Measurements from ENCODE around the gene MYLK3. TPM values are rescaled to one million over a fixed set of nuclear protein-coding genes. Genes with fewer than 3 reads are reported as not detected.

MYLK3 gene
- total and polyA plus RNA-seq, 2 donors (not counting 3 experiments of a cell fraction or from before 2014, with no cell fraction given) = not detected

GRCh38 chr16:46706642-46707041 lies 41.5 kb downstream of the MYLK3 start:
- CTCF ChIA-PET = interaction anchor here (0.7 kb wide), 1 partner anchor 96 kb away, joined by 3 read pairs; no protein-coding TSS in a partner anchor

More at GRCh38 chr16:46706642-46707041, 41.5 kb downstream of the MYLK3 start:
- Histone ChIP-seq H3K36me3 (ENCODE audit: control insufficient read depth in 2 of 2, extremely low read depth in 1 of 2, insufficient read depth in 2 of 2, low read length in 2 of 2) (no peaks in the 10 kb centered on the region), H3K4me1 (ENCODE audit: control insufficient read depth, extremely low read depth, insufficient read depth, low read length) (no peaks in the 10 kb centered on the region), H3K4me3 (replicated peaks in 1 of 3; ENCODE audit: insufficient read depth in 1 of 3, low read depth in 1 of 3, low read length in 3 of 3) (no peak overlapping the region), H3K9me3 (replicated peaks; ENCODE audit: control insufficient read depth, insufficient read depth, low read length) (no peaks in the 10 kb centered on the region), H4K20me1 (replicated peaks; ENCODE audit: control insufficient read depth, extremely low read depth, insufficient read depth, low read length) (no peaks in the 10 kb centered on the region), H3K27ac (ENCODE audit: insufficient read depth, low read depth, low read length) (no peak overlapping the region), H3K4me2 (ENCODE audit: insufficient read depth, low read length) (no peak overlapping the region), H3K27me3 (ENCODE audit: control insufficient read depth in 2 of 2, insufficient read depth in 2 of 2, low read length in 2 of 2) (peaks cover 0 to 2% of the 10 kb centered on the region in 2 experiments), H3K79me2 (ENCODE audit: control insufficient read depth, insufficient read depth, low read length) (no peaks in the 10 kb centered on the region), H3K9me1 (replicated peaks; ENCODE audit: control insufficient read depth, extremely low read depth, insufficient read depth, low read length) (no peaks in the 10 kb centered on the region), H3K9ac (replicated peaks; ENCODE audit: extremely low read depth, insufficient read depth, low read length) (no peak overlapping the region), H2AFZ (ENCODE audit: low read depth, low read length) (no peak overlapping the region)
- DNase-seq (ENCODE audit: low read depth, low spot score) = no peak
- dilution Hi-C loops (cut with MboI; ENCODE audit: extremely low pct_ligation_motif_present, low sequenced_read_pairs) (no loop called here), intact Hi-C loops (cut with micrococcal nuclease) (no loop called here)
- TF ChIP-seq JUN (IDR thresholded peaks at IDR 0.05; ENCODE audit: borderline replicate concordance, insufficient read depth, insufficient read length, low read depth) (no peak), GATA2 (IDR thresholded peaks at IDR 0.05; ENCODE audit: insufficient read depth, insufficient read length, low read depth, low read length) (no peak), EZH2 (IDR thresholded peaks at IDR 0.05; ENCODE audit: borderline replicate concordance, low read depth, low read length, severe bottlenecking) (no peak), POLR2AphosphoS5 (IDR thresholded peaks at IDR 0.05; ENCODE audit: insufficient read depth, low read depth, low read length) (no peak), POLR2A (IDR thresholded peaks at IDR 0.05; ENCODE audit: low read depth, low read length) (no peak), FOS (IDR thresholded peaks at IDR 0.05; ENCODE audit: borderline replicate concordance, insufficient read depth, low read length) (no peak), MYC (IDR thresholded peaks at IDR 0.05; ENCODE audit: low read depth, low read length) (no peak)
- TF ChIP-seq, protein P1, sequence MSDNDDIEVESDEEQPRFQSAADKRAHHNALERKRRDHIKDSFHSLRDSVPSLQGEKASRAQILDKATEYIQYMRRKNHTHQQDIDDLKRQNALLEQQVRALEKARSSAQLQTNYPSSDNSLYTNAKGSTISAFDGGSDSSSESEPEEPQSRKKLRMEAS (IDR thresholded peaks at IDR 0.05; ENCODE audit: insufficient read depth, insufficient read length) = no peak
- TF ChIP-seq, protein P2, sequence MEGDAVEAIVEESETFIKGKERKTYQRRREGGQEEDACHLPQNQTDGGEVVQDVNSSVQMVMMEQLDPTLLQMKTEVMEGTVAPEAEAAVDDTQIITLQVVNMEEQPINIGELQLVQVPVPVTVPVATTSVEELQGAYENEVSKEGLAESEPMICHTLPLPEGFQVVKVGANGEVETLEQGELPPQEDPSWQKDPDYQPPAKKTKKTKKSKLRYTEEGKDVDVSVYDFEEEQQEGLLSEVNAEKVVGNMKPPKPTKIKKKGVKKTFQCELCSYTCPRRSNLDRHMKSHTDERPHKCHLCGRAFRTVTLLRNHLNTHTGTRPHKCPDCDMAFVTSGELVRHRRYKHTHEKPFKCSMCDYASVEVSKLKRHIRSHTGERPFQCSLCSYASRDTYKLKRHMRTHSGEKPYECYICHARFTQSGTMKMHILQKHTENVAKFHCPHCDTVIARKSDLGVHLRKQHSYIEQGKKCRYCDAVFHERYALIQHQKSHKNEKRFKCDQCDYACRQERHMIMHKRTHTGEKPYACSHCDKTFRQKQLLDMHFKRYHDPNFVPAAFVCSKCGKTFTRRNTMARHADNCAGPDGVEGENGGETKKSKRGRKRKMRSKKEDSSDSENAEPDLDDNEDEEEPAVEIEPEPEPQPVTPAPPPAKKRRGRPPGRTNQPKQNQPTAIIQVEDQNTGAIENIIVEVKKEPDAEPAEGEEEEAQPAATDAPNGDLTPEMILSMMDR (IDR thresholded peaks at IDR 0.05; ENCODE audit: extremely low read depth in 1 of 2, insufficient read depth in 1 of 2, low read depth in 1 of 2, low read length in 2 of 2) = no peak
- POLR2A ChIA-PET = interaction anchor here (0.7 kb wide), 1 partner anchor 89 kb away, joined by 9 read pairs; no protein-coding TSS in a partner anchor
- FAIRE-seq = no peak
- no TSS peak for BruUV-seq (replicated peaks)
